WTC11 (cell line): ENCODE measurements around the gene SLC49A3. TPM values are rescaled to one million over a fixed set of nuclear protein-coding genes. Genes with fewer than 3 reads are reported as not detected.

Source experiments
- ATAC-seq: fragments of 200-7000 bp; cut with Tn5 transposase; 2 replicates; pipeline ENCODE4 v1.10.0; 2021; ENCODE audit warnings: mild to moderate bottlenecking, moderate library complexity
- CTCF ChIA-PET: fragments of 300-600 bp; sonication (Branson Sonifier 250); formaldehyde crosslinking; loops from one replicate; lab custom pipeline; 2021; ENCODE audit warnings: antibody characterized with exemption; lab: Charles Lee
- POLR2A ChIA-PET: fragments of 350-600 bp; sonication (Branson Sonifier 250); formaldehyde crosslinking; loops from one replicate; lab custom pipeline; 2021; ENCODE audit warnings: antibody characterized with exemption; lab: Charles Lee
- DNase-seq: peaks from one replicate; pipeline ENCODE4 v3.0.0; 2021; ENCODE audit warnings: low spot score
- H3K27ac Mint-ChIP-seq: 2 replicates; pipeline ENCODE4 v1.8.0; 2021; ENCODE audit warnings: mixed read lengths
- H3K27me3 Mint-ChIP-seq: 2 replicates; pipeline ENCODE4 v1.8.0; 2021; ENCODE audit warnings: low read depth, mild to moderate bottlenecking, moderate library complexity, mixed read lengths
- H3K36me3 Mint-ChIP-seq: 2 replicates; pipeline ENCODE4 v1.8.0; 2021; ENCODE audit warnings: mixed read lengths
- H3K4me1 Mint-ChIP-seq: 2 replicates; pipeline ENCODE4 v1.8.0; 2022; ENCODE audit warnings: mixed read lengths
- H3K4me3 Mint-ChIP-seq: 2 replicates; pipeline ENCODE4 v1.8.0; 2021; ENCODE audit warnings: mild to moderate bottlenecking, moderate library complexity, mixed read lengths
- H3K9me3 Mint-ChIP-seq: 2 replicates; pipeline ENCODE4 v1.8.0; 2021; ENCODE audit warnings: mixed read lengths
- AFF4 ChIP-seq: sonication (generic); formaldehyde crosslinking; IDR thresholded peaks from 2 replicates; pipeline ENCODE4 v1.8.1; 2023; ENCODE audit warnings: mild to moderate bottlenecking, missing genetic modification reagents, borderline replicate concordance
- ATF1 ChIP-seq: sonication (generic); formaldehyde crosslinking; IDR thresholded peaks from 2 replicates; pipeline ENCODE4 v1.8.1; 2023; ENCODE audit warnings: mild to moderate bottlenecking, moderate library complexity, missing genetic modification reagents
- CTCF ChIP-seq: fragments of 200-600 bp; IDR thresholded peaks from 2 replicates; pipeline ENCODE4 v1.8.0; 2022; ENCODE audit warnings: antibody characterized with exemption
- E2F1 ChIP-seq: sonication (generic); formaldehyde crosslinking; IDR thresholded peaks from 2 replicates; pipeline ENCODE4 v1.8.0; 2022; ENCODE audit warnings: mild to moderate bottlenecking, missing genetic modification reagents
- ELF4 ChIP-seq: sonication (generic); formaldehyde crosslinking; IDR thresholded peaks from 2 replicates; pipeline ENCODE4 v1.8.1; 2022; ENCODE audit warnings: low read depth, mild to moderate bottlenecking, moderate library complexity, missing genetic modification reagents
- GABPB1 ChIP-seq: sonication (generic); formaldehyde crosslinking; IDR thresholded peaks from 2 replicates; pipeline ENCODE4 v1.8.1; 2023; ENCODE audit warnings: mild to moderate bottlenecking, missing genetic modification reagents
- HMGXB4 ChIP-seq: sonication (generic); formaldehyde crosslinking; IDR thresholded peaks from 2 replicates; pipeline ENCODE4 v1.8.1; 2023; ENCODE audit warnings: mild to moderate bottlenecking, moderate library complexity, missing genetic modification reagents
- IRF1 ChIP-seq: sonication (generic); formaldehyde crosslinking; IDR thresholded peaks from 2 replicates; pipeline ENCODE4 v1.8.0; 2023; ENCODE audit warnings: missing genetic modification reagents
- NFATC4 ChIP-seq: fragments of 250-450 bp; sonication (Bioruptor Pico); IDR thresholded peaks from 2 replicates; pipeline ENCODE4 v1.9.0; 2021; ENCODE audit warnings: mild to moderate bottlenecking
- SMAD3 ChIP-seq: sonication (generic); formaldehyde crosslinking; IDR thresholded peaks from 2 replicates; pipeline ENCODE4 v1.8.0; 2022; ENCODE audit warnings: missing genetic modification reagents, mild to moderate bottlenecking, borderline replicate concordance
- ZBTB21 ChIP-seq: sonication (generic); formaldehyde crosslinking; IDR thresholded peaks from 2 replicates; pipeline ENCODE4 v1.8.1; 2023; ENCODE audit warnings: mild to moderate bottlenecking, missing genetic modification reagents, borderline replicate concordance
- ZNF396 ChIP-seq: fragments of 250-450 bp; sonication (Bioruptor Pico); IDR thresholded peaks from 2 replicates; pipeline ENCODE4 v1.8.0; 2021; ENCODE audit warnings: mild to moderate bottlenecking, moderate library complexity, borderline replicate concordance
- ZNF416 ChIP-seq: fragments of 250-450 bp; sonication (Bioruptor Pico); IDR thresholded peaks from 2 replicates; pipeline ENCODE4 v1.9.0; 2021; ENCODE audit warnings: mild to moderate bottlenecking, inconsistent platforms
- ZNF671 ChIP-seq: fragments of 250-450 bp; sonication (Bioruptor Pico); IDR thresholded peaks from 2 replicates; pipeline ENCODE4 v1.8.0; 2021; ENCODE audit warnings: mild to moderate bottlenecking
- total RNA-seq: library from RNA; stranded (reverse); gene quantifications from 3 replicates; pipeline ENCODE4 v1.2.3, GENCODE V29; 2021
- TF ChIP-seq, protein P1 (sequence below): sonication (generic); formaldehyde crosslinking; IDR thresholded peaks from 2 replicates; pipeline ENCODE4 v1.8.0; 2022; ENCODE audit warnings: mild to moderate bottlenecking, missing genetic modification reagents
- TF ChIP-seq, protein P2 (sequence below): fragments of 250-450 bp; sonication (Bioruptor Pico); conservative IDR thresholded peaks from 2 replicates; pipeline ENCODE4 v1.9.0; 2021; ENCODE audit warnings: mild to moderate bottlenecking
- TF ChIP-seq, protein P3 (sequence below): sonication (generic); formaldehyde crosslinking; IDR thresholded peaks from 2 replicates; pipeline ENCODE4 v1.8.0; 2023; ENCODE audit warnings: missing genetic modification reagents, mild to moderate bottlenecking, borderline replicate concordance
- TF ChIP-seq, protein P4 (sequence below): sonication (generic); formaldehyde crosslinking; IDR thresholded peaks from 2 replicates; pipeline ENCODE4 v1.8.1; 2022; ENCODE audit warnings: missing genetic modification reagents, borderline replicate concordance

The SLC49A3 gene
- total RNA-seq, 1 experiment from 2014 or later, result 5.8 TPM

DNA sequence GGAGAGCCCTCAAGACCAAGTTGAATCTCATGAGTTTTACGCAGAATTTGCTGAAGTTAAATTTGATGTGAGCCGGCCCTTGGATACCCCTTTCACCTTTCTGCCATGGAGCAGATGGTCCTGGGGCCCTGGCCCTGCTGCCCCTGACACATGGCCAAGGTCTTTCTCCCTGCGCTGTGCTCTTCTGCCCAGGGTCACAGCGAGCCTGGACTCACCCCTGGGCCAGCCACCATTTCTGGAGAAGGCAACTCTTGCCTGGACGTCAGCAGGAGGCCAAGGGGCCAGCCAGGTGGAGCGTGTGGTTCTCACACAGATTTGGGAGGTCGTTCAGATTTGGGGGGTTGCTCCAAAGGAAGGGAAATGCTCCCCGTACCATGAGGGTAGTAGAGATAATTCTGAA, 46.6 kb upstream of the SLC49A3 start (continued):
- TF ChIP-seq IRF1 (CRISPR knock-in tag), result no peak
- TF ChIP-seq GABPB1, result no peak

- Mint-ChIP-seq H3K4me3 (no peak overlapping the region), H3K27ac (no peak overlapping the region), H3K4me1 (no peaks in the 10 kb centered on the region), H3K9me3 (no peaks in the 10 kb centered on the region), H3K36me3 (peaks cover 44% of the 10 kb centered on the region), H3K27me3 (no peaks in the 10 kb centered on the region)
- DNase-seq (no peak), ATAC-seq (no peak)
- POLR2A ChIA-PET, result no interaction called here
- CTCF ChIA-PET, result no interaction called here
- TF ChIP-seq AFF4 (CRISPR knock-in tag) (no peak), ZNF396 (CRISPR knock-in tag) (no peak), ZNF671 (CRISPR knock-in tag) (no peak), ELF4 (CRISPR knock-in tag) (no peak), HMGXB4 (no peak), ZBTB21 (CRISPR knock-in tag) (no peak), NFATC4 (CRISPR knock-in tag) (no peak), E2F1 (CRISPR knock-in tag) (no peak), SMAD3 (CRISPR knock-in tag) (no peak), ATF1 (CRISPR knock-in tag) (no peak), CTCF (no peak), ZNF416 (CRISPR knock-in tag) (no peak)
- TF ChIP-seq, protein P1, sequence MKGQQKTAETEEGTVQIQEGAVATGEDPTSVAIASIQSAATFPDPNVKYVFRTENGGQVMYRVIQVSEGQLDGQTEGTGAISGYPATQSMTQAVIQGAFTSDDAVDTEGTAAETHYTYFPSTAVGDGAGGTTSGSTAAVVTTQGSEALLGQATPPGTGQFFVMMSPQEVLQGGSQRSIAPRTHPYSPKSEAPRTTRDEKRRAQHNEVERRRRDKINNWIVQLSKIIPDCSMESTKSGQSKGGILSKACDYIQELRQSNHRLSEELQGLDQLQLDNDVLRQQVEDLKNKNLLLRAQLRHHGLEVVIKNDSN, result no peak
- TF ChIP-seq, protein P2, sequence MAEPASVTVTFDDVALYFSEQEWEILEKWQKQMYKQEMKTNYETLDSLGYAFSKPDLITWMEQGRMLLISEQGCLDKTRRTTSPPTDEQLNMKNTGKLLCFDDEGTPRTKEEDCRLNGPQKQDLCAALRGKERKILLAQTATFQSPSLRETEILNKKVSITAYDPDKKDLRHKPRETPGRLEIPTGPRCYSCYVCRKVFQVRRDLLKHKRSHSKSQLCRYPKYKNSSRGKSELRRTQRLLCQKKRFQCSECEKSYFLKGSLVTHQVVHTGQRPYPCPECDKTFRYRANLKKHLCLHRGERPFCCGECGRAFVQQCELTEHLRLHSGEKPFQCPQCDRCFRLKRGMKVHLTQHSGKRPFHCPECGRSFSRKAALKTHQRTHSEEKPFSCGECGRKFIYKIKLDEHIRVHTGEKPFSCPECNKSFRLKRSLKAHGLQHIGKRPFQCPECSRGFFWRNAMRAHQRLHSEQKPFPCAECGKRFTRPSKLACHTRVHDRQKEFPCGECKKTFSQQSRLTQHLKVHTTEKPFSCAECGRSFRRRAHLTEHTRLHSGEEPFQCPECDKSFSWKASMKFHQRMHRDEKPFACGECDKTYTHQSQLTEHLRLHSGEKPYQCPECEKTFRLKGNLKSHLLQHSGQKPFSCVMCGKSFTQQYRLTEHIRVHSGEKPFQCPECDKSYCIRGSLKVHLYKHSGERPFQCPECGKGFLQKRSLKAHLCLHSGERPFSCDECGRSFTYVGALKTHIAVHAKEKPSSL (CRISPR knock-in tag), result no peak
- TF ChIP-seq, protein P3, sequence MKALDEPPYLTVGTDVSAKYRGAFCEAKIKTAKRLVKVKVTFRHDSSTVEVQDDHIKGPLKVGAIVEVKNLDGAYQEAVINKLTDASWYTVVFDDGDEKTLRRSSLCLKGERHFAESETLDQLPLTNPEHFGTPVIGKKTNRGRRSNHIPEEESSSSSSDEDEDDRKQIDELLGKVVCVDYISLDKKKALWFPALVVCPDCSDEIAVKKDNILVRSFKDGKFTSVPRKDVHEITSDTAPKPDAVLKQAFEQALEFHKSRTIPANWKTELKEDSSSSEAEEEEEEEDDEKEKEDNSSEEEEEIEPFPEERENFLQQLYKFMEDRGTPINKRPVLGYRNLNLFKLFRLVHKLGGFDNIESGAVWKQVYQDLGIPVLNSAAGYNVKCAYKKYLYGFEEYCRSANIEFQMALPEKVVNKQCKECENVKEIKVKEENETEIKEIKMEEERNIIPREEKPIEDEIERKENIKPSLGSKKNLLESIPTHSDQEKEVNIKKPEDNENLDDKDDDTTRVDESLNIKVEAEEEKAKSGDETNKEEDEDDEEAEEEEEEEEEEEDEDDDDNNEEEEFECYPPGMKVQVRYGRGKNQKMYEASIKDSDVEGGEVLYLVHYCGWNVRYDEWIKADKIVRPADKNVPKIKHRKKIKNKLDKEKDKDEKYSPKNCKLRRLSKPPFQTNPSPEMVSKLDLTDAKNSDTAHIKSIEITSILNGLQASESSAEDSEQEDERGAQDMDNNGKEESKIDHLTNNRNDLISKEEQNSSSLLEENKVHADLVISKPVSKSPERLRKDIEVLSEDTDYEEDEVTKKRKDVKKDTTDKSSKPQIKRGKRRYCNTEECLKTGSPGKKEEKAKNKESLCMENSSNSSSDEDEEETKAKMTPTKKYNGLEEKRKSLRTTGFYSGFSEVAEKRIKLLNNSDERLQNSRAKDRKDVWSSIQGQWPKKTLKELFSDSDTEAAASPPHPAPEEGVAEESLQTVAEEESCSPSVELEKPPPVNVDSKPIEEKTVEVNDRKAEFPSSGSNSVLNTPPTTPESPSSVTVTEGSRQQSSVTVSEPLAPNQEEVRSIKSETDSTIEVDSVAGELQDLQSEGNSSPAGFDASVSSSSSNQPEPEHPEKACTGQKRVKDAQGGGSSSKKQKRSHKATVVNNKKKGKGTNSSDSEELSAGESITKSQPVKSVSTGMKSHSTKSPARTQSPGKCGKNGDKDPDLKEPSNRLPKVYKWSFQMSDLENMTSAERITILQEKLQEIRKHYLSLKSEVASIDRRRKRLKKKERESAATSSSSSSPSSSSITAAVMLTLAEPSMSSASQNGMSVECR, result no peak
- TF ChIP-seq, protein P4, sequence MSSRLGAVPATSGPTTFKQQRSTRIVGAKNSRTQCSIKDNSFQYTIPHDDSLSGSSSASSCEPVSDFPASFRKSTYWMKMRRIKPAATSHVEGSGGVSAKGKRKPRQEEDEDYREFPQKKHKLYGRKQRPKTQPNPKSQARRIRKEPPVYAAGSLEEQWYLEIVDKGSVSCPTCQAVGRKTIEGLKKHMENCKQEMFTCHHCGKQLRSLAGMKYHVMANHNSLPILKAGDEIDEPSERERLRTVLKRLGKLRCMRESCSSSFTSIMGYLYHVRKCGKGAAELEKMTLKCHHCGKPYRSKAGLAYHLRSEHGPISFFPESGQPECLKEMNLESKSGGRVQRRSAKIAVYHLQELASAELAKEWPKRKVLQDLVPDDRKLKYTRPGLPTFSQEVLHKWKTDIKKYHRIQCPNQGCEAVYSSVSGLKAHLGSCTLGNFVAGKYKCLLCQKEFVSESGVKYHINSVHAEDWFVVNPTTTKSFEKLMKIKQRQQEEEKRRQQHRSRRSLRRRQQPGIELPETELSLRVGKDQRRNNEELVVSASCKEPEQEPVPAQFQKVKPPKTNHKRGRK (CRISPR knock-in tag), result no peak
Measured at GRCh38 chr4:734951-735350, 46.0 kb upstream of the SLC49A3 start.
